Sigmoid colon (tissue), 4 donors: ENCODE data around the gene MAP4.

Experiments
- EP300 ChIP-seq, 4 donors: sonication (generic); formaldehyde crosslinking; IDR thresholded peaks; one replicate each; pipeline ENCODE4 v1.6.1; 2017; ENCODE audit warnings: antibody characterized with exemption in 4 of 4
- POLR2AphosphoS5 ChIP-seq, 4 donors: sonication (generic); formaldehyde crosslinking; IDR thresholded peaks; one replicate each; pipeline ENCODE4 v1.6.1; 2017; ENCODE audit warnings: antibody characterized with exemption in 4 of 4
- TF ChIP-seq, protein P1 (sequence below), 4 experiments: fragments of 450-650 bp in 3 of 4; fragments of 200-600 bp in 1 of 4; IDR thresholded peaks; one replicate each; pipeline ENCODE4 v1.5.1; 2016 to 2019; ENCODE audit warnings: antibody characterized with exemption in 4 of 4, mild to moderate bottlenecking in 3 of 4, moderate library complexity in 2 of 4

- TF ChIP-seq, protein P1, sequence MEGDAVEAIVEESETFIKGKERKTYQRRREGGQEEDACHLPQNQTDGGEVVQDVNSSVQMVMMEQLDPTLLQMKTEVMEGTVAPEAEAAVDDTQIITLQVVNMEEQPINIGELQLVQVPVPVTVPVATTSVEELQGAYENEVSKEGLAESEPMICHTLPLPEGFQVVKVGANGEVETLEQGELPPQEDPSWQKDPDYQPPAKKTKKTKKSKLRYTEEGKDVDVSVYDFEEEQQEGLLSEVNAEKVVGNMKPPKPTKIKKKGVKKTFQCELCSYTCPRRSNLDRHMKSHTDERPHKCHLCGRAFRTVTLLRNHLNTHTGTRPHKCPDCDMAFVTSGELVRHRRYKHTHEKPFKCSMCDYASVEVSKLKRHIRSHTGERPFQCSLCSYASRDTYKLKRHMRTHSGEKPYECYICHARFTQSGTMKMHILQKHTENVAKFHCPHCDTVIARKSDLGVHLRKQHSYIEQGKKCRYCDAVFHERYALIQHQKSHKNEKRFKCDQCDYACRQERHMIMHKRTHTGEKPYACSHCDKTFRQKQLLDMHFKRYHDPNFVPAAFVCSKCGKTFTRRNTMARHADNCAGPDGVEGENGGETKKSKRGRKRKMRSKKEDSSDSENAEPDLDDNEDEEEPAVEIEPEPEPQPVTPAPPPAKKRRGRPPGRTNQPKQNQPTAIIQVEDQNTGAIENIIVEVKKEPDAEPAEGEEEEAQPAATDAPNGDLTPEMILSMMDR (IDR thresholded peaks at IDR 0.05): no peak
- TF ChIP-seq EP300 (IDR thresholded peaks at IDR 0.05): no peak
- no peak for TF ChIP-seq POLR2AphosphoS5 (IDR thresholded peaks at IDR 0.05)
These were observed 48.1 kb upstream of the MAP4 start for GRCh38 chr3:48064292-48064829.
